ENCODE results near the gene CDH2.
"Not testable (repeated sequence)": the region's sequence is repeated elsewhere in the genome, so short reads cannot be mapped to it uniquely, and the experiment has no call there.

Gene CDH2

GRCh38 chr18:27976806-27977408 lies 200.0 kb downstream of the CDH2 start:
- no peak for DNase-seq

- DNase-seq, result no peak
Measured at GRCh38 chr18:27970321-27970720, 206.6 kb downstream of the CDH2 start.

- DNase-seq, result no peak
Measured at GRCh38 chr18:27969206-27969605, 207.7 kb downstream of the CDH2 start.

GRCh38 chr18:27967913-27968824 lies 208.8 kb downstream of the CDH2 start:
- no peak for DNase-seq

GRCh38 chr18:27966881-27967280 lies 210.0 kb downstream of the CDH2 start:
- DNase-seq, result no peak

- no peak for DNase-seq
Measured at GRCh38 chr18:27964811-27965210, 212.1 kb downstream of the CDH2 start.

GRCh38 chr18:27959101-27959500 lies 217.8 kb downstream of the CDH2 start:
- no peak for DNase-seq

GRCh38 chr18:27956001-27956640 lies 220.8 kb downstream of the CDH2 start:
- no peak for DNase-seq

- no peak for DNase-seq
Measured at GRCh38 chr18:27954226-27954625, 222.7 kb downstream of the CDH2 start.

- no peak for DNase-seq
Measured at GRCh38 chr18:27952741-27953140, 224.2 kb downstream of the CDH2 start.

GRCh38 chr18:27950648-27951228 lies 226.2 kb downstream of the CDH2 start:
- DNase-seq, result no peak

- no peak for DNase-seq
Measured at GRCh38 chr18:27948986-27949385, 227.9 kb downstream of the CDH2 start.

GRCh38 chr18:27942706-27943105 lies 234.2 kb downstream of the CDH2 start:
- no peak for DNase-seq

- DNase-seq, result no peak
Measured at GRCh38 chr18:27931535-27931934, 245.4 kb downstream of the CDH2 start.

GRCh38 chr18:27922780-27923179 lies 254.2 kb downstream of the CDH2 start:
- DNase-seq, result no peak

- DNase-seq, result no peak
Measured at GRCh38 chr18:27921904-27922751, 254.8 kb downstream of the CDH2 start.

GRCh38 chr18:27921392-27921791 lies 255.5 kb downstream of the CDH2 start:
- DNase-seq, result no peak

GRCh38 chr18:27920836-27921235 lies 256.1 kb downstream of the CDH2 start:
- no peak for DNase-seq

GRCh38 chr18:27906189-27906588 lies 270.7 kb downstream of the CDH2 start:
- not testable (repeated sequence) for DNase-seq

GRCh38 chr18:27903906-27904305 lies 273.0 kb downstream of the CDH2 start:
- no peak for DNase-seq

- no peak for DNase-seq
Measured at GRCh38 chr18:27901424-27902226, 275.3 kb downstream of the CDH2 start.
